HG03159 (cell line): Measurements from ENCODE around the gene OGDH.
"Not testable (repeated sequence)": the region's sequence is repeated elsewhere in the genome, so short reads cannot be mapped to it uniquely, and the experiment has no call there.

Source experiments
- ATAC-seq: cut with Tn5 transposase; IDR thresholded peaks from one replicate; pipeline ENCODE4 v1.9.1; 2021; ENCODE audit warnings: mild to moderate bottlenecking, moderate library complexity; ENCODE audit not compliant: unreplicated experiment

OGDH gene

DNA sequence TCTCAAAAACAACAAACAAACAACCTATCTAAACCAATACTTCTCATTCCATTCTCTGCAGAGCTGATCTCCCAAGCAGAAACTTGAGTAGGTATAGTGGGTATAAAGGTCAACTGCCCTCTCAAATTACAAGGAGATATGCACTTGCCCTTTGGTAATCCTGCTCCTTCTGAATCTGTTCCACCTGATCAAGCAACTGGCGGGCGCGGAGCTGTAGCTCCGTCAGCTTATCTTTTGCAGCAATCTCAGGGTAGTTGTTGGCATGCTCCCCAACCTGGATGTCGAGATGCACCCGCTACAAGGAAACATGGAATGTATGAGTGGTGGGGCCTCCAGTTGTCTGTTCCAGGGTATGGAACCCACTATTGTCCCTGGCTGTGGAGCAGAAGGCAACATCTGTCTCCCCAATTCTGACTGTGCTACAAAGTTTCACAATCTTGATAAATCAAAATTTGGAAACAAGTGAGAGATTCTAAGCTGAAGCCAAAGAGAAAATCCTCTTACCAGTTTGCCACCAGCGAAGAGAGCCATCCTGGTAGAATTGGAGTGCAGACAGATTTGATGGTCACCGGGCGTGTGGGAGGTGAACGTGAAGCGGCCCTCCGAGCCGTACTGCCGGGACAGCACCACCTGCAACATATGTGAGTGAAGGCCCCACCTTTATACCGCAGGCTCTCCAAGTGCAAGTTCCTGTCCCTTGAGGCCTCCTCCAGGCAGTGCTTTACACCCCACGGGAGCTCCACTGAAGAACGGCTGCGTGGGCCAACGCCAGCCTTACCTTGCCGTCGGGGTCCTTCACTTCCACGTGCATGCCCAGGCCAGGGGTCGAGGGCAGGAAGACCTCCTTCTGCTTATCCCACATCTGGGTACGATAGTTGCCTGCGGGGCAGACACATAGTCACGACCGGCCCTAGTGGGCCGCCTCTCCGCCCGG lies 25.2 kb upstream of the OGDH start:
- ATAC-seq, result peak; percentile 26

DNA sequence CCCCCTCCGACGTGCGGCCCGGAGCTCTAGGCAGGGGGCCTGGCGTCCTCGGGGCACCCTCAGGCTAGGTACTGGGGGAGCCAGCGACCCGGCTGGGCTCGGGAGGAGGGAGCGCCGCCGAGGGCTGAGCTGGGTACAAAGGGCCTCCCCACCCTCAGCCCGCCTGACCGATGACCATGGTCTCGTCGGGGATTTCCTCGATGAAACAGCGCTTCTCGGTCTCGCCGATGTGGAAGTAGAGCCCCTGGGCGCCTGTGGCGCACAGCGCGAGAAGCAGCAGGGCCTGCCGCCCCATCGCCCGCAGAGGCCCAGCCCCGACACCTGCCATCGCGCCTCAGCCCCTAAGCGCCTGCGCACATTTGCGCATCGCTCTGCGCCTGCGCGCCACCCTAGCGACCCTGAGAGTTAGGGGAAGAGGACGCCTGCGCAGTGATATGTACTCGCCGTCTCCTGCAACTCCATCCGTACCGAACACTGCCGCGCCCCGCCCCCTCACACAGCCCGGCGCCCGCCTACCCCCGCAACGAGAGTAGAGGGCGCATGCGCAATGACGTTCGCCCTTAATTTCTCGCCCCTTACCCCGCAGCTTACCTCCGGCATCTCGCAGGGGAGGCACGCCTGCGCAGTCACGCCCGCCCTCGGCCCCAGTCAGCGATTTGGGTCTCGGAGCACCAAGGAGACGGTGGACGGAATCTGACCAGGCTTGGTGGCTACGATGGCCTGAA lies 24.4 kb upstream of the OGDH start, which contains the start of gene TMED4:
Gene TMED4, minus strand, starts transcription at position 353 of the 725 bp plus-strand sequence. Its CDS starts 25 bp downstream, at position 328.
- peak; percentile 86 for ATAC-seq

DNA sequence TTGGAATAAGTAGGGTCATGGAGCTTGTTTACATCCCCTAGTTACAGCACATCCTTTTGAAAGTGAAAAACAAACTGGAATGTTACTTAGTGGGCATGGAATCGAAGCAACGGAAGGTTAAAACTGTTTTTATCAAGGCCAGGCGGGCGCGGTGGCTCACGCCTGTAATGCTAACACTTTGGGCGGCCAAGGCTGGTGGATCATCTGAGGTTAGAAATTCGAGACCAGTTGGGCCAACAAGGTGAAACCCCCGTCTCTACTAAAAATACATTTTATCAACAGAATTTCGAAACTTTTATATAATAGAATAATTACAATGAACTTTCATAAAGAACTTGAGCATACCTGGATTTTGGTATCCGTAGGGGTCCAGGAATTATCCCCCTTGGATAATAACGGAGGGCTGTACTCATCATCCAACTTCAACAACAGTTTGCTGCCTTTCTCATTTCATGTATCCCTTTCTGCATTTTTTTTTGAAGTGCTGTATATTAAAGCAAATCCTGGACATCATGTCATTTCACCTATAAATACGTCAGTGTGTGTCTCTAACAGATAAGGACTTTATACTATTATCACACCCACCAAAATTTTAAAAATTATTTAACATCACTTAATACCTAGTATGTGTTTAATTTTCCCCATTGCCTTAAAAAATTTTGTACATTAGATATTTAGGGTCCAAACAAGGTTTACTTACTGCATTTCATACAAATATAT lies 23.1 kb upstream of the OGDH start:
- ATAC-seq, result no peak

DNA sequence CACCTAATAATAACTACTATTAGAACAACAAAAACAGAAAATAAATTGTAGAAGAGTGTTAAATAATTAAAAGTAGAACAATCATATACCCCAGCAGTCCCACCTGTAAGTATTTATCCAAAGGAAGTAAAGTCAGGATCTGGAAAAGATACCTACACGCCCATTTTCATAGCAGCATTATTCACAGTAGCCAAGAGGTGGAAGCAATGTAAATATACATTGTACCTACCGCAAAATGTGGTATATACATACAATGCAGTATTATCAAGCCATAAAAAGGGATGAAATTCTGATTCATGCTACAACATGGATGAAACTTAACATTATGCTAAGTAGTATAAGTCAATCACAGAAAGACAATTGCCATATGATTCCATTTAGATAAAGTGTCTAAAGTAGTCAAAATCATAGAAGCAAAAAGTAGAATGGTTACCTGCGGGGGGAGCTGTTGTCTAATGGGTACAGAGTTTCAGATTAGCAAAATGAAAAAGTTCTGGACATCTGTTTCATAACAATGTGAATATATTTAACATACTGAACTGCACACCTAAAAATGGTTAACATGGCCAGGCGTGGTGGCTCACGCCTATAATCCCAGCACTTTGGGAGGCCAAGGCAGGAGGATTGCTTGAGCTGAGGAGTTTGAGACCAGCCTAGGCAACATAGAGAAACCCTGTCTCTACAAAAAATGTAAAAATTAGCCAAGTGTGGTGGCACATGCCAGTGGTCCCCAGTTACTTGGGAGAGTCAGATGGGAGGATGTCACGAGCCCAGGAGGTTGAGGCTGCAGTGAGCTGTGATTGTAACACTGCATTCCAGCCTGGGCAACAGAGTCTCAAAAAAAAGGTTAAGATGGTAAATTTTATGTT lies 18.4 kb upstream of the OGDH start:
- ATAC-seq, result no peak

DNA sequence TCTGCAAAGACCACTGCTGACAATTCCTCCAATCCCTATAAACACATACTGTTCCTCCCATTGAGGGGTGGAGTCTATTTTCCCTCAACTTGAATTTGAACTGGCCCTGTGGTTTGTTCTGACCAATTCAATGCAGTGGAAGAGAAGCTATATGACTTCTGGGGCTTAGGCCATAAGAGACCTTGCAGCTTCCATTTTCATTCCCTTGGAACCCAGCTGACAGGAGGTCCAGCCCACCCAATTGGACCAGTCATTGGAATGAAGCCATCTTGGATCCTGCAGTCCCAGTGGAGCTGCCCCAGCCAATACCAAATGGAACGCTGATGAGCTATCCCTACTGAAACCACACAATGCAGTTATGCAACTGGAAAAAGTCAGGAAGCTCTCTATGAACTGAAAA lies 15.5 kb upstream of the OGDH start:
- ATAC-seq, result no peak

DNA sequence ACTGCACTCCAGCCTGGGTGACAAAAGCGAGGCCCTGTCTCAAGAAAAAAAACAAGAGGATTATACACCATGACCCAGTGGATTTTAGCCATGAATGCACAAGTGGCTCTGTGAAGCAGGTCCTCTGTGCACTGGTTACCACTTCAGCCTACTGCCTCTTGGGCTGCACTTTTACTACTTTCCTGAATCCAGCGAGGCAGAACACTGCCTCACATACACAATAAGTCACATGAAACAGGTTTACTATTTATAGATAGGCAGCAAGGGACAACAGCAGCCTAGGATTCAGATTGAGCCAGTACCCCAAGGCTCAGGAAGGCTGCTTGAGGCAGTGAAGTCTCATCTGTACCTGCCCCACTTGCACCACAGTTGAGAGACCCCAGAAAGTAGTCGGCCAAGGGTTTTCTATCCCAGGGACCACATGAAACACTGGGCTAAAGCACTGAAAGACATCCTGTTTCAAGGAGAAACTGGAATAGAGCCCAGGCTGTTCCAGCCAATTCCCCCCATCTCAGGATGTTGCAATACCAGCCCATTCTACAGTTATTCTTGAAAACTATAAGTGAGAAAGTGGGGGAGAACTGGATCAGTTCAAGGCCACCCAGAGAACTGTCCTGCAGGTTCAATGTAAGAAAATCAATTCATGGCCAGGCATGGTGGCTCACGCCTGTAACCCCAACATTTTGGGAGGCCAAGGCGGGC lies 10.3 kb upstream of the OGDH start:
- ATAC-seq, result no peak

DNA sequence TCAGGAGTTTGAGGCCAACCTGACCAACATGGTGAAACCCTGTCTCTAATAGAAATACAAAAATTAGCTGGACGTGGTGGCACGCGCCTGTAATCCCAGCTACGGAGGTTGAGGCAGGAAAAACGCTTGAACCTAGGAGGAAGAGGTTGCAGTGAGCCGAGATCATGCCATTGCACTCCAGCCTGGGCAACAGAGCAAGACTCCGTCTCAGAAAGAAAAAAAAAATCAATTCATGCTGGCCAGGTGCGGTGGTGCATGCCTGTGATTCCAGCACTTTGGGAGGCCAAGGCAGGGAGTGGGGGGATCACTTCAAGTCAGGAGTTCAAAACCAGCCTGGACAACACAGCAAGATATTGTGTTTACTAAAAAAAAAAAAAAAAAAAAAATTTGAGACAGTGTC lies 9.2 kb upstream of the OGDH start:
- ATAC-seq, result not testable (repeated sequence)

DNA sequence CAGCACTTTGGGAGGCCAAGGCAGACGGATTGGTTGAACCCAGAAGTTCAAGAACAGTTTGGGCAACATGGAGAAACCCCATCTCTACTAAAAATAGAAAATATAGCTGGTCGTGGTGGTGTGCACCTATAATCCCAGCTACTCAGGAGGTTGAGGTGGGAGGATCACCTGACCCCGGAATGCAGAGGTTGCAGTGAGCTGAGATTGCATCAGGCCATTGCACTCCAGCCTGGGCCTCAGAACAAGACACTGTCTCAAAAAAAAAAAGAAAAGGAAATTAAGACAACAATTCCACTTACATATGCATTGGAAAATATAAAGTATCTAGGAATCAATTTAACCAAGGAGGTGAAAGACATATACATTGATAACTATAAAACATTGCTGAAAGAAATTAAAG lies 7.2 kb upstream of the OGDH start:
- ATAC-seq, result no peak

DNA sequence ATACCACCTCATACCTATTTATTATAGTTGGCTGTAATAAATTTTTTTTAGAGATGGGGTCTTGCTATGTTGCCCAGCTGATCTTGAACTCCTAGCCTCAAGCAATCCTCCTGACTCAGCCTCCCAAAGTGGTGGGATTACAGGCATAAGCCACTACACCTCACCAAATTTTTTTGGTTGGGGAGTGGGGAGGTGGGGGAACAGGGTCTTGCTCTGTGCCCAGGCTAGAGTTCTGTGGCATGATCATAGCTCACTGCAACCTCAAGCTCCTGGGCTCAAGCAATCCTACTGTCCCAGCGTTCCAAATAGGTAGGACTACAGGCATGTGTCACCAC lies 3.9 kb upstream of the OGDH start:
- ATAC-seq, result no peak

DNA sequence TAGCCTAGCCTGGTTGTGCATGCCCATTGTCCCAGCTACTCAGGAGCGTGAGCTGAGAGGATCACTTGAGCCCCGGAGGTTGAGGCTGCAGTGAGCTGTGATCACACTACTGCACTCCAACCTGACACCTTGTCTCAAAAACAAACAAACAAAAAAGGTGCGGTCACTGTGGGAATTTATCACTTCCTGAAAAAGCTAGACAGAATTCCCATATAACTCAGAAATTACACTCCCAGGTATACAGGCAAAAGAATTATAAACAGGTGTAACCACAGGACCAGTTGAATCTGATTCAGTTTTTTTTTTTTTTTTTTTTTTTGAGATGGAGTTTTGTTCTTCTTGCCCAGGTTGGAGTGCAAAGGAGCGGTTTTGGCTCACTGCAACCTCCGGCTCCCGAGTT lies 3.2 kb upstream of the OGDH start:
- ATAC-seq, result no peak

DNA sequence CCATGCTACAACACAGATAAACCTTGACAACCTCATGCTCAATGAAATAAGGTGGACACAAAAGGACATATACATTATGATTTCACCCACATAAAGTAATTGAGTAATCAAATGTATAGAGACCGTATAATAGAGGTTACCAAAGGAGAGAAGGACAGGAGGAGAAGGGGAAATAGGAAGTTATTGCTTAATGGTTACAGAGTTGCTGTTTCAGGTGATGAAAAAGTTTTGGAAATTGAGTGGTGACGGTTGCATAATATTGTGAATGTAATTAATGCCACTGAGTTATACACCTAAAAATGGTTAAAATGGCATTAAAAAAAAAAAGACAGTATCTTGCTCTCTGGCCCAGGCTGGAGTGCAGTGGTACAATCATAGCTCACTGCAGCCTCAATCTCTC lies 1.5 kb upstream of the OGDH start:
- ATAC-seq, result no peak

DNA sequence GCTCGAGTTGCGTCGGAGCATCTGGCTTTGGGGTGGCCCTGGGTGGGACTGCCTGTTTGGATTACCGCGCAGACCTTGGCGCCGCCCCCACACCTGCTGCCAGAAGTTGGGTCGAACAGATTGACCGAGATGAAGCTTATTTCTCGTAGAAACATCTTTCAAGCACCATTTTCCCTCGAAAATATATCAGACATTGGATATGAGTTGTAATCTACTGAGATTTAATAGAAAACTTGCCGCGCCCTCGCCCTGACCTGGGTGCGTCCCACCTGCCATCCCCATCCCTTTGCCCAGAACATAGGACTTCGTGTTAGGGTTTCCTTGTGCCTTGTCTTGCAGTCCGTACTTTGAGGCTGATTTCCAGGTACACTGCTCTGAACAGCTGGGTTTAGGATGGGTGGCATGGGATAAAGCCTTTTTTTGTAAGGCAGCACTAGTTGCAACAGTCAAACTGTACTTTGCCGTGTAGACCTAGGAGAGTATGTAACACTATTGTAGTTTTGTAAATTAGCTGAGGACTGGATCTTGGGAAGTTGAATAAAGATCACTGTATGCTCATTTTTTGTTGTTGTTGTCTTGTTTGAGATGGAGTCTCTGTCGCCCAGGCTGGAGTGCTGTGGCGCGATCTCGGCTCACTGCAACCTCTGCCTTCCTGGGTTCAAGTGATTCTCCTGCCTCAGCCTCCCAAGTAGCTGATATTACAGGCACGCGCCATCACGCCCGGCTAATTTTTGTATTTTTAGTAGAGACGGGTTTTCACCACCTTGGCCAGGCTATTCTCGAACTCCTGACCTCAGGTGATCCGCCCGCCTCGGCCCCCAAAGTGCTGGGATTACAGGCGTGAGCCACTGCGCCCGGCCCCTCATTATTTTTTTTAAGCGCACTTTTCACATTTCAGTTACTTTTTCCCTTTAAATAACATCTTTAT lies 978 bp downstream of the OGDH start:
- ATAC-seq, result no peak

DNA sequence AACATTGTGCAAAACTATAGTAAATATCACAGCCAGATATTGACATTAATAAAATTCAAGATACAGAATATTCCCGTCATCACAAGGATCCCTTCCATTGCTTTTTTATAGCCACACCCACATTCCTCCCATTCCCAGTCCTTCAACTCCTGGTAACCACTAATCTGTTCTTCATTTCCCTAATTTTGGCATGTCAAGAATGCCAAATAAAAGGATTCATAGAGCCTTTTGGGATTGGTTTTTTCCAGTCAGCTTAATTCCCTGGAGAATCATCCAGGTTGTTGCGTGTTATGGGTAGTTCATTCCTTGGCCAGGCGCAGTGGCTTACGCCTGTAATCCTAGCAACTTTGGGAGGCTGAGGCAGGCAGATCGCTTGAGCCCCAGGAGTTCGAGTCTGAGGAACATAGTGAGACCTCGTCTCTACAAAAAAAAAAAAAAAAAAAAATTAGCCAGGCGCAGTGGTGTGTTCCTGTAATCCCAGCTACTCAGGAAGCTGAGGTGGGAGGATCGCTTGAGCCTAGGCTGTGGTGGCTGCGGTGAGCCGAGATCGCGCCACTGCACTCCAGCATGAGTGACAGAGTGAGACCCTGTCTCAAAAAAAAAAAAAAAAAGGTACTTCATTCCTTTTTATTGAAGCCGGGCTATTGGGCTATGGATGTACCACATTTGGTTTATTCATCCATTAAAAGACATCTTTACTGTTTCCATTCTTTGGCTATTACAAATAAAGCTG lies 2.7 kb downstream of the OGDH start:
- ATAC-seq, result no peak

DNA sequence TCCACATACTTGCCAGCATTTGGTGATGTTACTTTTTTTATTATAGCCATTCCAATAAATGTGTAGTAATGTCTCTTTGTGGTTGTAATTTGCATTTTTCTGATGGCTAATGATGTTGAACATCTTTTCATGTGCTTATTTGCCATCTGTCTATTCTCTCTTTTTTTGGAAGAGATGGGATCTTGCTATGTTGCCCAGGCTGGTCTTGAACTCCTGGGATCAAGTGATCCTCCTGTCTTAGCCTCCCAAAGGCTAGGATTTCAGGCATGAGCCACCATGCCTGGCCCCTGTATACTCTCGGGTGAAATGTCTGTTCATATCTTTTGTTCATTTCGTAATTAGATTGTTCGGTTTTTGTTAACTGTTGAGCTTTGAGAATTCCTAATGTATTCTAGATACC lies 3.4 kb downstream of the OGDH start:
- ATAC-seq, result no peak

DNA sequence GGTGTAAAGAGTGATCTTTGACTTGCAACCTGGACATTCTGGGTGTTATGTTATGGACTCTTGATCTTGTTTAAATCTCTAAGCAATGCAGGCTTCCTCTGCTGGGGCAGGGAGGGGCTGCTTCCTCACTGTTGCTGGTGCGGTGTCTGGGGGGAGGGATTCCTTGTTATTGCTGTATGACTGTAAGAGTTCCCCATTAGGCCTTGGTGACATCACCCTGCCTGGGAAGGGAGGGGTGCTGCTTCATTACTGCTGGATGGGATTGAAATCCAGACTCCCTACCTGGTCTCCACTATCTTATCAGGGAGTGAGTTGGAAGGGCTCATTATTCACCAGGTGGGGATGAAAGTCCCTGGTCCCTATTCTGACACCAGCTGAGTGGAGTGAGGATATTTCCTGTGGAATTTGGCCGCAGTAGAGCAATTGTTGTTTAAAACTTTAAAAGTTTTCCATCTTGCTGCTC lies 8.8 kb downstream of the OGDH start:
- no peak for ATAC-seq

DNA sequence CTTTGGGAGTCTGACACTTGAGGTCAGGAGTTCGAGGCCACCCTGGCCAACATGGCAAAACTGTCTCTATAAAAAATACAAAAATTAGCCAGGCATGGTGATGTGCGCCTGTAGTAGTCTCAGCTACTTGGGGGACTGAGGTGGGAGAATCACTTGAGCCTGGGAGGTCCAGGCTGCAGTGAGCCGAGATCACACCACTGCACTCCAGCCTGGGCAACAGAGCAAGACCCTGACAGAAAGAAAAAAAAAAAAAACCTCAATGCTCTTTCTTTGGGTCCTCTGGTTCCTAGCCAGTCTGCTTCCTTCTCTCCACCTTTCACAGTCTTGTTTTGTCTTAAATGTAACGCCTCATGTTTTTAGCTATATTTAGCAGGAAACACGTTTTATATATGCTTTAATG lies 9.4 kb downstream of the OGDH start:
- ATAC-seq, result no peak

DNA sequence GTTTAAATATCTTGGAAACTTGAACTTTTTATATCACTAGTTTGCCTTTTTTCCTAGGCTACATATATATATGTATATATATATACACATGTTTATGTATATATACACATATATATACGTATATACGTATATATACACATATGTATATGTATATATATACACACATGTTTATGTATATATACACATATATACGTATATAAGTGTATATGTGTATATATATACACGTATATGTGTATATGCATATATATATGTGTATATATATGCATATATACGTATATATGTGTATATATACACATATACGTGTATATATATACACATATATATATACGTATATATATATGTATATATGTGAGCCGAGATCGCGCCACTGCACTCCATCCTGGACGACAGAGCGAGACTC lies 10.1 kb downstream of the OGDH start:
- ATAC-seq, result no peak

DNA sequence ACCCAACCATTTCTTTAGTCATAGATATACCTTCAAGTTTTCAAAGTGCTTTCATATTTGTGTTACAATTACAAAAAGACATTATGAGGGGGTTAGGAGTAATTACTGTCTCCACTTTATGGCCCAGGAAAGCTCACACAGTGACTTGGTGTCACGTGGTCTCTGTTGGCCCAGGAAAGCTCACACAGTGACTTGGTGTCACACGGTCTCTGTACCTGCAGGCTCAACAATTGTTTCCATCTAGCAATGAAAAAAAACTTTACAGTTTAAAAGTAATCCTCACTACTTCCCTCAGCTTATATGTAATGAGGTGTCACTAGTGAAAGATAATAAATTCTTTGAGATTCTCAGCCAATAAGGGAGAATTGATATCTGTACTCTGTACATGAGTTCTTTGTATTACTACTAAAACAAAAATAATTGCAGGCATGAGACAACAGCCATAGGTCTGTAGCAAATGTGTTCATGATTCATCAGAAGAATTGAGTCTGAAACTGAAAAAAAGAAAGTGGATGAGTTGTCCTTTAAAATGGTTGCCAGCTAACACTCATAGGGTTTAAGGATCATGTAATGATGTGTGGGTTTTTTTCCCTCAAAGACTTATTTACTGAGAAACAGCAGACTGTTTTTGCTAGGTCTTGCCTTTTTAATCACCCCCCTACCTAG lies 10.9 kb downstream of the OGDH start:
- no peak for ATAC-seq
